HL-60 (cell line): ENCODE data around the gene TPCN1.

Experiments
- DNase-seq, 2 experiments: peaks; one replicate each; pipeline ENCODE4 v3.0.0-alpha.2; 2010 to 2020; ENCODE audit warnings: low read depth in 1 of 2, low spot score in 1 of 2
- H3K27ac ChIP-seq: fragments of 250-450 bp; sonication (Bioruptor Pico); replicated peaks from 2 replicates; pipeline ENCODE4 v1.5.1; 2020; ENCODE audit warnings: mild to moderate bottlenecking, moderate library complexity
- H3K27me3 ChIP-seq: fragments of 250-450 bp; sonication (Bioruptor Pico); 2 replicates; pipeline ENCODE4 v1.5.1; 2021; ENCODE audit warnings: mild to moderate bottlenecking, moderate library complexity; ENCODE audit not compliant: insufficient read depth, poor library complexity, severe bottlenecking
- H3K4me3 ChIP-seq: replicated peaks from 2 replicates; pipeline ENCODE4 v1.5.1; 2011; ENCODE audit warnings: mild to moderate bottlenecking, control low read depth, low read length; ENCODE audit not compliant: insufficient read depth
- CTCF ChIP-seq: IDR thresholded peaks from one replicate; pipeline ENCODE4 v1.5.1; 2011; ENCODE audit warnings: low read length, control low read depth, inconsistent platforms; ENCODE audit not compliant: insufficient read depth
- GABPA ChIP-seq: IDR thresholded peaks from 2 replicates; pipeline ENCODE4 v1.6.1; 2012; ENCODE audit warnings: low read depth
- POLR2AphosphoS5 ChIP-seq: IDR thresholded peaks from 2 replicates; pipeline ENCODE4 v1.6.1; 2012; ENCODE audit warnings: low read depth
- SPI1 ChIP-seq: IDR thresholded peaks from 2 replicates; pipeline ENCODE4 v1.6.1; 2012; ENCODE audit warnings: low read depth, mild to moderate bottlenecking, borderline replicate concordance
- TF ChIP-seq, protein P1 (sequence below): IDR thresholded peaks from 2 replicates; pipeline ENCODE4 v1.6.1; 2012; ENCODE audit warnings: low read depth; ENCODE audit not compliant: insufficient replicate concordance

Gene TPCN1

GRCh38 chr12:113241191-113242025 lies 20.1 kb downstream of the TPCN1 start:
- DNase-seq: peak; percentile 49 to 60
- H3K27me3 ChIP-seq: no peaks in the 10 kb centered on the region
- TF ChIP-seq, protein P1, sequence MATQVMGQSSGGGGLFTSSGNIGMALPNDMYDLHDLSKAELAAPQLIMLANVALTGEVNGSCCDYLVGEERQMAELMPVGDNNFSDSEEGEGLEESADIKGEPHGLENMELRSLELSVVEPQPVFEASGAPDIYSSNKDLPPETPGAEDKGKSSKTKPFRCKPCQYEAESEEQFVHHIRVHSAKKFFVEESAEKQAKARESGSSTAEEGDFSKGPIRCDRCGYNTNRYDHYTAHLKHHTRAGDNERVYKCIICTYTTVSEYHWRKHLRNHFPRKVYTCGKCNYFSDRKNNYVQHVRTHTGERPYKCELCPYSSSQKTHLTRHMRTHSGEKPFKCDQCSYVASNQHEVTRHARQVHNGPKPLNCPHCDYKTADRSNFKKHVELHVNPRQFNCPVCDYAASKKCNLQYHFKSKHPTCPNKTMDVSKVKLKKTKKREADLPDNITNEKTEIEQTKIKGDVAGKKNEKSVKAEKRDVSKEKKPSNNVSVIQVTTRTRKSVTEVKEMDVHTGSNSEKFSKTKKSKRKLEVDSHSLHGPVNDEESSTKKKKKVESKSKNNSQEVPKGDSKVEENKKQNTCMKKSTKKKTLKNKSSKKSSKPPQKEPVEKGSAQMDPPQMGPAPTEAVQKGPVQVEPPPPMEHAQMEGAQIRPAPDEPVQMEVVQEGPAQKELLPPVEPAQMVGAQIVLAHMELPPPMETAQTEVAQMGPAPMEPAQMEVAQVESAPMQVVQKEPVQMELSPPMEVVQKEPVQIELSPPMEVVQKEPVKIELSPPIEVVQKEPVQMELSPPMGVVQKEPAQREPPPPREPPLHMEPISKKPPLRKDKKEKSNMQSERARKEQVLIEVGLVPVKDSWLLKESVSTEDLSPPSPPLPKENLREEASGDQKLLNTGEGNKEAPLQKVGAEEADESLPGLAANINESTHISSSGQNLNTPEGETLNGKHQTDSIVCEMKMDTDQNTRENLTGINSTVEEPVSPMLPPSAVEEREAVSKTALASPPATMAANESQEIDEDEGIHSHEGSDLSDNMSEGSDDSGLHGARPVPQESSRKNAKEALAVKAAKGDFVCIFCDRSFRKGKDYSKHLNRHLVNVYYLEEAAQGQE: no peak
- TF ChIP-seq GABPA (peak; percentile 14; the same call in 1 of the 2 replicates), POLR2AphosphoS5 (peak; percentile 7; the same call in 1 of the 2 replicates), SPI1 (peak; percentile 81)
- H3K27ac ChIP-seq: peak overlapping the region; percentile 67
- H3K4me3 ChIP-seq: no peak overlapping the region

DNA sequence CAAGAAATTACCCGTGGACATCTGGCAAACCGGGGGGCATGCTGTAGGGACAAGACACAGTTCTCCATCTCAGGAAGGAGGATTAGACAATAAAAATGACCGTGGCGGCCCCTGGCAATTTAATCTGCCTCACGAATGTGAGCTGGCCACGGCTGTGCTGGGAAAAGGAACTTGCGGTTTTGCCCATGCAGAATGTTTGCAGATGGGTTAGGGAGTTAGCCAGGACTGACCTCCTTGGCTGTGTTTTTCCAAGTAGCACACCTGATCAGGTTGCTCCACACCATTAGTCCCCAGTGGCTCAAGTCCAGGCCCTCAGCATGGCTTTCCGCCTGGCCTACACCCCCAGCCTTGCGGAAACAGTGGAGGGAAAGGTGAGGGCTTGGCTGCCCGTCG lies 20.8 kb downstream of the TPCN1 start:
- peak; percentile 49 to 77 for DNase-seq
- H3K4me3 ChIP-seq: no peak overlapping the region

DNA sequence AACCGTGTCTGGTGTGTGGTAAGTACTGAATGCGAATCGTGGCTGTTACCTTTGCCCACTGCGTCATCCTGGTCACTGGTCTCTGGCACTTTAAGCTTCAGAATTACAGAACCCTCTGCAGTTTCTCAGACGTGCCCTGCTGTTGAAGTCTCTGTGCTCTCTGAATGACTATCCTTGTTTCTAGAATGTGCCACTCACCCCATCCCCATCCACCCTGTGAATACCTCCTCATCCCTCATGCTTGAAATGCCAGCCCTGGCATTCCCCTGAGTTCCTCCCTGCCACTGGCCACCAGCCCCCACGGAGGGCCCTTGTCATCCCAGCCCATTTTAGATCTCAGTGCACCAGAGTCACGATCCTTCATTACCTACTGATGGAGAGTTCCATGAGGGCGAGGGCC lies 21.3 kb downstream of the TPCN1 start:
- TF ChIP-seq SPI1 (no peak), GABPA (no peak), CTCF (no peak), POLR2AphosphoS5 (no peak)
- TF ChIP-seq, protein P1: no peak
- DNase-seq: no peak
- H3K27me3 ChIP-seq: no peaks in the 10 kb centered on the region
- no peak overlapping the region for H3K4me3 ChIP-seq
- H3K27ac ChIP-seq: peak overlapping the region; percentile 67

More for the DNA sequence above, 20.8 kb downstream of the TPCN1 start:
- TF ChIP-seq, protein P1: no peak
- no peak for TF ChIP-seq SPI1
- TF ChIP-seq GABPA: no peak
- 0 out of 2 replicates have a peak, but pooled peaks have one; percentile 26 for TF ChIP-seq POLR2AphosphoS5
- TF ChIP-seq CTCF: no peak
- Histone ChIP-seq H3K27ac (peak overlapping the region; percentile 67), H3K27me3 (no peaks in the 10 kb centered on the region)
